Upper lobe of left lung (tissue), 6 donors: ENCODE data around the gene RASSF4. TPM values are rescaled to one million over a fixed set of nuclear protein-coding genes. Genes with fewer than 3 reads are reported as not detected.

Experiments used
- ATAC-seq, 2 donors: fragments of 200-7000 bp; cut with Tn5 transposase; one replicate each; pipeline ENCODE4 v1.9.1; 2022; ENCODE audit warnings: mild to moderate bottlenecking in 2 of 2, moderate library complexity in 2 of 2; ENCODE audit not compliant: low FRiP score in 2 of 2
- DNase-seq, 2 donors: peaks; one replicate each; pipeline ENCODE4 v3.0.0-alpha.2; 2019 to 2020
- H3K27ac ChIP-seq, 4 donors: fragments of 200-600 bp; sonication (generic); one replicate each; pipeline ENCODE4 v1.5.1; 2016 to 2019
- H3K27me3 ChIP-seq, 4 donors: fragments of 200-600 bp; sonication (generic); one replicate each; pipeline ENCODE4 v1.5.1; 2017 to 2019
- H3K36me3 ChIP-seq, 4 donors: fragments of 200-600 bp; sonication (generic); one replicate each; pipeline ENCODE4 v1.5.1; 2016 to 2019
- H3K4me1 ChIP-seq, 4 donors: fragments of 200-600 bp; sonication (generic); one replicate each; pipeline ENCODE4 v1.5.1; 2018 to 2019
- H3K4me3 ChIP-seq, 4 donors: fragments of 200-600 bp; sonication (generic); one replicate each; pipeline ENCODE4 v1.5.1; 2017 to 2019; ENCODE audit warnings: mild to moderate bottlenecking in 2 of 4, moderate library complexity in 1 of 4
- H3K9me3 ChIP-seq, 4 donors: fragments of 200-600 bp; sonication (generic); one replicate each; pipeline ENCODE4 v1.5.1; 2018 to 2019
- CTCF ChIP-seq, 6 experiments: fragments of 450-650 bp in 4 of 6; fragments of 200-600 bp in 2 of 6; sonication (generic) in 2 of 6; IDR thresholded peaks; one replicate each; pipeline ENCODE4 v1.5.1; 2016 to 2019; ENCODE audit warnings: antibody characterized with exemption in 6 of 6
- EP300 ChIP-seq, 4 donors: sonication (generic); formaldehyde crosslinking; IDR thresholded peaks; one replicate each; pipeline ENCODE4 v1.5.1; 2017; ENCODE audit warnings: antibody characterized with exemption in 4 of 4, control low read depth in 2 of 4
- POLR2A ChIP-seq, 4 donors: fragments of 450-650 bp; IDR thresholded peaks; one replicate each; pipeline ENCODE4 v1.5.1; 2016 to 2017; ENCODE audit warnings: antibody characterized with exemption in 4 of 4, mild to moderate bottlenecking in 2 of 4
- POLR2AphosphoS5 ChIP-seq, 2 donors: sonication (generic); formaldehyde crosslinking; IDR thresholded peaks; one replicate each; pipeline ENCODE4 v1.5.1; 2017; ENCODE audit warnings: antibody characterized with exemption in 2 of 2
- WGBS, 2 donors: methylation state at CpG; one replicate each; pipeline ENCODE4 v1.1.5; 2017 to 2018; 5-methylcytosine and 5-hydroxymethylcytosine counted together
- total RNA-seq, 6 donors: library from RNA; depleted of rRNA in 4 of 6; stranded (reverse); fragments of >200 nt in 4 of 6; gene quantifications; one replicate each; pipeline versions ENCODE4 v1.1.0 to v1.2.1, GENCODE V29; 2016 to 2021
- donor health status: DM: no; HTN: no; CAD: no; lungs with moderate emphysema.
- donor health status: DM: no; HTN: yes; CAD: no; lungs with severe emphysema.

RASSF4 gene
- total RNA-seq, 6 donors from 2014 or later, result 23.4 to 194 (median 48.0) TPM

GRCh38 chr10:45001381-45002148 is 42.0 kb downstream of the RASSF4 start:
- 8 to 11% methylated on average over 8 to 13 of the region's 13 CpGs for WGBS, 2 donors
- ATAC-seq, result peak; percentile 56 to 83
- Histone ChIP-seq H3K27ac (peak overlapping the region; percentile 92 to 96 (median 94)), H3K4me1 (peaks cover 36 to 49% (median 40%) of the 10 kb centered on the region in 4 donors), H3K9me3 (no peaks in the 10 kb centered on the region), H3K4me3 (peak overlapping the region; percentile 40 to 71 (median 66)), H3K36me3 (peaks cover 0 to 23% (median 8%) of the 10 kb centered on the region in 4 donors), H3K27me3 (no peaks in the 10 kb centered on the region)
- DNase-seq, result peak in 1 of 2 donors; percentile 81
- TF ChIP-seq EP300 (IDR thresholded peaks at IDR 0.05) (peak in 1 of 4 donors; percentile 2), POLR2A (IDR thresholded peaks at IDR 0.05) (peak in 2 of 4 donors; percentile 3 to 52), CTCF (IDR thresholded peaks at IDR 0.05) (peak in 3 of 6 experiments; percentile 6 to 49 (median 10)), POLR2AphosphoS5 (IDR thresholded peaks at IDR 0.05) (peak; percentile 42 to 52)

- H3K27ac ChIP-seq, result peak overlapping the region in 1 of 4 donors; percentile 37
- H3K4me3 ChIP-seq, result no peak overlapping the region
- TF ChIP-seq POLR2AphosphoS5 (IDR thresholded peaks at IDR 0.05) (no peak), EP300 (IDR thresholded peaks at IDR 0.05) (no peak)
- H3K27me3 ChIP-seq, result no peaks in the 10 kb centered on the region
- DNase-seq (no peak), ATAC-seq (no peak)
- no peaks in the 10 kb centered on the region for H3K9me3 ChIP-seq
- H3K36me3 ChIP-seq, result peaks cover 0 to 23% (median 8%) of the 10 kb centered on the region in 4 donors
- WGBS, 2 donors, result 85 to 88% methylated on average over 10 of the region's 10 CpGs
- H3K4me1 ChIP-seq, result peaks cover 21 to 35% (median 25%) of the 10 kb centered on the region in 4 donors
These were observed 43.9 kb downstream of the RASSF4 start for GRCh38 chr10:45003432-45004000.

- WGBS, 2 donors, result 68 to 75% methylated on average over 3 of the region's 3 CpGs
- no peaks in the 10 kb centered on the region for H3K9me3 ChIP-seq
- H3K4me3 ChIP-seq, result no peak overlapping the region
- no peak overlapping the region for H3K27ac ChIP-seq
- peaks cover 17 to 30% (median 23%) of the 10 kb centered on the region in 4 donors for H3K4me1 ChIP-seq
- ATAC-seq (no peak), DNase-seq (no peak)
- peaks cover 0 to 23% (median 8%) of the 10 kb centered on the region in 4 donors for H3K36me3 ChIP-seq
- no peaks in the 10 kb centered on the region for H3K27me3 ChIP-seq
- TF ChIP-seq EP300 (IDR thresholded peaks at IDR 0.05) (no peak), POLR2AphosphoS5 (IDR thresholded peaks at IDR 0.05) (no peak), CTCF (IDR thresholded peaks at IDR 0.05) (no peak), POLR2A (IDR thresholded peaks at IDR 0.05) (no peak)
These were observed 45.1 kb downstream of the RASSF4 start for GRCh38 chr10:45004661-45005060.

- Histone ChIP-seq H3K27me3 (no peaks in the 10 kb centered on the region), H3K4me3 (no peak overlapping the region), H3K36me3 (peaks cover 0 to 23% (median 8%) of the 10 kb centered on the region in 4 donors), H3K4me1 (peaks cover 11 to 24% (median 17%) of the 10 kb centered on the region in 4 donors), H3K9me3 (no peaks in the 10 kb centered on the region), H3K27ac (no peak overlapping the region)
- 100% methylated on average over 1 of the region's 1 CpG for WGBS, 2 donors
- no peak for TF ChIP-seq POLR2AphosphoS5 (IDR thresholded peaks at IDR 0.05)
- TF ChIP-seq CTCF (IDR thresholded peaks at IDR 0.05), result no peak
- no peak for TF ChIP-seq EP300 (IDR thresholded peaks at IDR 0.05)
- no peak for TF ChIP-seq POLR2A (IDR thresholded peaks at IDR 0.05)
- no peak for ATAC-seq
- DNase-seq, result no peak
These were observed 45.7 kb downstream of the RASSF4 start for GRCh38 chr10:45005284-45005683.

- Histone ChIP-seq H3K27ac (peak overlapping the region in 1 of 4 donors; percentile 23), H3K27me3 (no peaks in the 10 kb centered on the region), H3K4me3 (no peak overlapping the region), H3K36me3 (peaks cover 0 to 23% (median 8%) of the 10 kb centered on the region in 4 donors), H3K9me3 (no peaks in the 10 kb centered on the region), H3K4me1 (peaks cover 8 to 19% (median 14%) of the 10 kb centered on the region in 4 donors)
- ATAC-seq (no peak), DNase-seq (no peak)
- 68 to 86% methylated on average over 3 of the region's 3 CpGs for WGBS, 2 donors
- TF ChIP-seq POLR2AphosphoS5 (IDR thresholded peaks at IDR 0.05) (no peak), POLR2A (IDR thresholded peaks at IDR 0.05) (no peak)
These were observed 46.9 kb downstream of the RASSF4 start for GRCh38 chr10:45006276-45007030.
